Endothelial cell (in vitro differentiated cells): ENCODE data around the gene LAYN. TPM values are rescaled to one million over a fixed set of nuclear protein-coding genes. Genes with fewer than 3 reads are reported as not detected.

ENCODE experiments used
- DNase-seq: peaks from one replicate; pipeline ENCODE4 v3.0.0; 2021; ENCODE audit warnings: low spot score
- H3K27ac Mint-ChIP-seq: one replicate; pipeline ENCODE4 v1.8.0; 2021; ENCODE audit warnings: mixed read lengths, inconsistent platforms; ENCODE audit not compliant: unreplicated experiment
- H3K27me3 Mint-ChIP-seq: one replicate; pipeline ENCODE4 v1.8.0; 2021; ENCODE audit warnings: mild to moderate bottlenecking, moderate library complexity, mixed read lengths, inconsistent platforms; ENCODE audit not compliant: unreplicated experiment
- H3K36me3 Mint-ChIP-seq: one replicate; pipeline ENCODE4 v1.8.0; 2021; ENCODE audit warnings: mild to moderate bottlenecking, low read depth, mixed read lengths, inconsistent platforms; ENCODE audit not compliant: unreplicated experiment
- H3K4me1 Mint-ChIP-seq: one replicate; pipeline ENCODE4 v1.8.0; 2021; ENCODE audit warnings: mild to moderate bottlenecking, mixed read lengths, inconsistent platforms; ENCODE audit not compliant: unreplicated experiment
- H3K4me3 Mint-ChIP-seq: one replicate; pipeline ENCODE4 v1.8.0; 2021; ENCODE audit warnings: mild to moderate bottlenecking, mixed read lengths, inconsistent platforms; ENCODE audit not compliant: unreplicated experiment
- H3K9me3 Mint-ChIP-seq: one replicate; pipeline ENCODE4 v1.8.0; 2021; ENCODE audit warnings: mixed read lengths, inconsistent platforms; ENCODE audit not compliant: unreplicated experiment
- total RNA-seq: library from RNA; stranded (reverse); fragmentation: NEBNext Ultra II Directional; extraction: Animal tissue kit (Norgen Biotek cat#: 25700); gene quantifications from one replicate; pipeline ENCODE4 v1.2.1, GENCODE V29; 2021; ENCODE audit not compliant: unreplicated experiment
- TF ChIP-seq, protein P1 (sequence below): fragments of 200-600 bp; sonication (generic); IDR thresholded peaks from one replicate; pipeline ENCODE4 v1.5.0; 2021; ENCODE audit warnings: antibody characterized with exemption; ENCODE audit not compliant: unreplicated experiment

LAYN gene
- total RNA-seq, 1 donor from 2014 or later = 26.2 TPM

DNA sequence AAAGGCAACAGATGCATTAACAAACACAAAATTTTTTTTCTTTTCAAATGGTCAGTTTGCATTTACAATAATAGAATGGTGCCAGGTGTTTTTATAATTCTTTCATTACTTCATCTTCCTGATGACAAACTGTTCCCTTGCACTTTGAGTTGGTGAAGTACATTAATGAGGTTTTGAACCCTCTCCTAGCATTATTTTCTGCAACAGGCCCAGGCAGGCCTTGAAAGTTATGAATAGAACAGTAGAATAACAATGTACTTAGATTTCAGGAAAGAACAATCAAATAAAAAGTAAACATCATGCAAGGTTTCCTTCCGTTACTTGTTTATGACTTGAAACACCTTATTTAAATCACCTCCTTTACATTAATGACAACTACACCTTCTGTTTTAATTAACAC is 37.9 kb upstream of the LAYN start:
- DNase-seq = no peak
- no peak overlapping the region for H3K4me3 Mint-ChIP-seq
- H3K4me1 Mint-ChIP-seq = no peaks in the 10 kb centered on the region
- no peak overlapping the region for H3K27ac Mint-ChIP-seq
- no peaks in the 10 kb centered on the region for H3K9me3 Mint-ChIP-seq
- TF ChIP-seq, protein P1, sequence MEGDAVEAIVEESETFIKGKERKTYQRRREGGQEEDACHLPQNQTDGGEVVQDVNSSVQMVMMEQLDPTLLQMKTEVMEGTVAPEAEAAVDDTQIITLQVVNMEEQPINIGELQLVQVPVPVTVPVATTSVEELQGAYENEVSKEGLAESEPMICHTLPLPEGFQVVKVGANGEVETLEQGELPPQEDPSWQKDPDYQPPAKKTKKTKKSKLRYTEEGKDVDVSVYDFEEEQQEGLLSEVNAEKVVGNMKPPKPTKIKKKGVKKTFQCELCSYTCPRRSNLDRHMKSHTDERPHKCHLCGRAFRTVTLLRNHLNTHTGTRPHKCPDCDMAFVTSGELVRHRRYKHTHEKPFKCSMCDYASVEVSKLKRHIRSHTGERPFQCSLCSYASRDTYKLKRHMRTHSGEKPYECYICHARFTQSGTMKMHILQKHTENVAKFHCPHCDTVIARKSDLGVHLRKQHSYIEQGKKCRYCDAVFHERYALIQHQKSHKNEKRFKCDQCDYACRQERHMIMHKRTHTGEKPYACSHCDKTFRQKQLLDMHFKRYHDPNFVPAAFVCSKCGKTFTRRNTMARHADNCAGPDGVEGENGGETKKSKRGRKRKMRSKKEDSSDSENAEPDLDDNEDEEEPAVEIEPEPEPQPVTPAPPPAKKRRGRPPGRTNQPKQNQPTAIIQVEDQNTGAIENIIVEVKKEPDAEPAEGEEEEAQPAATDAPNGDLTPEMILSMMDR = no peak
- H3K36me3 Mint-ChIP-seq = no peaks in the 10 kb centered on the region
- H3K27me3 Mint-ChIP-seq = no peaks in the 10 kb centered on the region

DNA sequence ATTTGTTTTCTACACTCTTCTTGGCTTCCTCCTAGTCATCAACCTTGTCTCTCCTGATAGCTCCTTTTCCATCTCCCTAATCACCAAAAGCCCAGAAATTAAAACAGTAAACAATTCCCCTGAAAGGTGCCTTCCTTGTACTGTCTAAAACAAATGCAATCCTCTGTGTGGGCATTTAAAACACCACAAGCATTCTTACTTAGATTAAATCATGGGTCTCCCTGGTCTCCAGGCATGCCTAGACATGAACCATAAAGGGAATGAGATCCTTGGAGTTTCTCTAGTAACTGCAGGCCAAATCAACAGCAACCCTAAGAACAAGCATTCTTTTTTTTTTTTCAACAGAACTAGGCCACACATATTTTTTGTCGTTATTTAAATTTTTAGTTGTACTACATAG is 30.2 kb upstream of the LAYN start:
- peaks cover 7% of the 10 kb centered on the region for H3K27me3 Mint-ChIP-seq
- TF ChIP-seq, protein P1 = no peak
- no peaks in the 10 kb centered on the region for H3K36me3 Mint-ChIP-seq

DNA sequence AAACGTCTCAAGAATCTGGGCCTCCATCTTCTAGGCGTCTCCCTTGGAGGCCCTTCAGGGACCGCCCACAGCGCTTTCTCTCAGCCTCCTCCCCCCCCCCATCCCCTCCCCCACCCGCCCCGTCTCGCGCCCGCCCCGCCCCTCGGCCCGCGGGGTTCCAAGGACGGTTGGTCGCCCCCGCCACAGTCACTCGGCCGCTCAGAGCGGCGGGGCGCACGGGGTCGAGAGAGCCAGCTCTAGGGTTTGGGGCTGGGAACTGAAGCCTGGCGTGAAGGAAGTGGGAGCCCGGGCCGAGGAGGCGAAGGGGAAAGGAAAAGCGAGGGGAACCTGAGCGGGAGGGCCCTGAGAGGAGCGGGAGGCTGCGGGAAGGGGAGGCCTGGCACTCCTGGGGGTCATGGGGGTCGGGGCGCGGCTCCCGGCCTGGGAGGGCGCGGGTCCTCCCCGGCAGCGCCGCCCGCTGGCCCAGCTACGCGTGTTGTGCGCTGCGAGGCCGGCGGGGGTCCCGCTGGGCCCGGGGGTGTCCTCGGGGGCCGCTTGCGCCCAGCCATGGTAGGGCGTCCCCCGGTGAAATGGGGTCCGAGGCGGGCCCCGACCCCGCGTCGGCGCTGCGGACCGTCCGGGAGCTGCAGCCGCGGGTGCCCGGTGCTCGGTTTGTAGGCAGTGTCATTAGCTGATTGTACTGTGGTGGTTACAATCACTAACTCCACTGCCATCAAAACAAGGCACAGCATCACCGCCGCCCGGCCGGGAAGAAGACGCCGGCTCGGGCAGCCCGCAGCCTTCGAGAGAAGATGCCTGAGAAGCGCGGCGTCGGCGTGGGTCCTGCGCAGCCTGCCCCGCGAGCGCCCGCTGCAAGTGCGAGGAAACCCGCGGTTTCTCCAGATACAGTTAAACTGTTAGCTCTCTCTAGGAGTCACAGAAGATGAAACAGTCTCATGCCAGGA is 28.0 kb upstream of the LAYN start, which contains the start of gene BTG4:
Gene BTG4, minus strand, starts transcription at position 91 of the 944 bp plus-strand sequence. CDS start 13,610 bp downstream, outside the sequence.
- Mint-ChIP-seq H3K36me3 (no peaks in the 10 kb centered on the region), H3K4me3 (peak within 1 kb of the TSS; percentile 82), H3K9me3 (no peaks in the 10 kb centered on the region), H3K27me3 (peaks cover 7% of the 10 kb centered on the region), H3K4me1 (peaks cover 3% of the 10 kb centered on the region), H3K27ac (peak within 1 kb of the TSS; percentile 51)
- TF ChIP-seq, protein P1 = no peak
- peak; percentile 38 for DNase-seq

More for the DNA sequence above, 30.2 kb upstream of the LAYN start:
- no peak overlapping the region for H3K4me3 Mint-ChIP-seq
- H3K9me3 Mint-ChIP-seq = no peaks in the 10 kb centered on the region
- H3K4me1 Mint-ChIP-seq = peaks cover 3% of the 10 kb centered on the region
- DNase-seq = no peak
- H3K27ac Mint-ChIP-seq = no peak overlapping the region

DNA sequence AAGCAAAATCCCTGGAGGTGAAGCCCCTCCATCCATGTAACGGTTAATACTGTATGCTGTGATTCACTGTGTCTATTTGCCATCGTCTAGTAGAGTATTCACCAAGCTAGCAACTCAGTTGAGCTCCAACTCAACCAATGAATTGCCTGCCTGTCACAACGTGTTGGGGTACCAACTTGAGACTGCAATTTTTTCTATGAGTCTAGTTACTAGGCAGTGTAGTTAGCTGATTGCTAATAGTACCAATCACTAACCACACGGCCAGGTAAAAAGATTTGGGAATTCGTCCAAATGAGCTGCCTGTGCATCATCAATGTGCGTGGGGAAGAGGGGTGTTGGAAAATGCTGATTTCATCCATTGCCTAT is 27.3 kb upstream of the LAYN start:
- H3K4me1 Mint-ChIP-seq = peaks cover 3% of the 10 kb centered on the region
- peak overlapping the region; percentile 72 for H3K4me3 Mint-ChIP-seq
- H3K27me3 Mint-ChIP-seq = peaks cover 5% of the 10 kb centered on the region
- H3K9me3 Mint-ChIP-seq = no peaks in the 10 kb centered on the region
- H3K27ac Mint-ChIP-seq = peak overlapping the region; percentile 38
- TF ChIP-seq, protein P1 = no peak
- no peak for DNase-seq
- H3K36me3 Mint-ChIP-seq = no peaks in the 10 kb centered on the region
